Esophagus squamous epithelium (tissue), 5 donors: Measurements from ENCODE around the gene KLF13. TPM values are rescaled to one million over a fixed set of nuclear protein-coding genes. Genes with fewer than 3 reads are reported as not detected.

ENCODE experiments used
- DNase-seq: peaks from one replicate; lab custom pipeline; 2025; lab: John Stamatoyannopoulos, UW
- H3K27ac ChIP-seq, 4 donors: fragments of 200-600 bp; sonication (generic); one replicate each; pipeline ENCODE4 v1.5.1; 2016 to 2019; ENCODE audit warnings: mild to moderate bottlenecking in 1 of 4
- H3K27me3 ChIP-seq, 4 donors: fragments of 200-600 bp; sonication (generic); 1 replicate in 3 of 4; 2 replicates in 1 of 4; pipeline versions ENCODE4 v1.5.1 to v1.6.0; 2017 to 2021; ENCODE audit warnings: antibody characterized with exemption in 1 of 4
- H3K36me3 ChIP-seq, 3 donors: fragments of 200-600 bp; sonication (generic); one replicate each; pipeline ENCODE4 v1.5.1; 2016 to 2019
- H3K4me1 ChIP-seq, 3 donors: fragments of 200-600 bp; sonication (generic); one replicate each; pipeline ENCODE4 v1.5.1; 2017 to 2019
- H3K4me3 ChIP-seq, 4 donors: fragments of 200-600 bp; sonication (generic); 1 replicate in 3 of 4; 2 replicates in 1 of 4; pipeline ENCODE4 v1.5.1; 2016 to 2019; ENCODE audit warnings: mild to moderate bottlenecking in 2 of 4, moderate library complexity in 1 of 4
- H3K9me3 ChIP-seq, 3 donors: fragments of 200-600 bp; sonication (generic); one replicate each; pipeline ENCODE4 v1.5.1; 2016 to 2019
- CTCF ChIP-seq, 6 experiments: fragments of 450-650 bp in 4 of 6; fragments of 200-600 bp in 2 of 6; sonication (generic) in 2 of 6; IDR thresholded peaks; one replicate each; pipeline ENCODE4 v1.5.1; 2016 to 2019; ENCODE audit warnings: antibody characterized with exemption in 6 of 6, mild to moderate bottlenecking in 4 of 6, moderate library complexity in 4 of 6
- POLR2A ChIP-seq, 4 donors: fragments of 450-650 bp; IDR thresholded peaks; one replicate each; pipeline ENCODE4 v1.6.1; 2017; ENCODE audit warnings: antibody characterized with exemption in 4 of 4, mild to moderate bottlenecking in 4 of 4, moderate library complexity in 3 of 4
- WGBS, 2 donors: methylation state at CpG; one replicate each; pipeline ENCODE4 v1.1.5; 2018; 5-methylcytosine and 5-hydroxymethylcytosine counted together
- intact Hi-C: fragments of 100-400 bp; cut with DNase I; formaldehyde crosslinking; loops from one replicate; pipeline ENCODE4 v1.15.0; 2022
- total RNA-seq, 4 donors: library from RNA; depleted of rRNA; stranded (reverse); fragments of >200 nt; gene quantifications; one replicate each; pipeline ENCODE4 v1.1.0, GENCODE V29; 2016
- donor health status: DM: yes; HTN: yes; CAD: no.

The KLF13 gene
- total RNA-seq, 4 donors from 2014 or later = 16.4 to 54.6 (median 41.8) TPM

- Histone ChIP-seq H3K4me1 (peaks cover 4 to 22% (median 21%) of the 10 kb centered on the region in 3 donors), H3K9me3 (peaks cover 0 to 8% (median 0%) of the 10 kb centered on the region in 3 donors), H3K27me3 (no peaks in the 10 kb centered on the region), H3K36me3 (no peaks in the 10 kb centered on the region), H3K4me3 (no peak overlapping the region), H3K27ac (no peak overlapping the region)
- DNase-seq = no peak
- 80 to 82% methylated on average over 2 to 3 of the region's 3 CpGs for WGBS, 2 donors
- TF ChIP-seq CTCF (IDR thresholded peaks at IDR 0.05) = no peak
- TF ChIP-seq POLR2A (IDR thresholded peaks at IDR 0.05) = no peak
- intact Hi-C loops = loop anchor here (10.0 kb wide), 1 partner anchor 80 kb away; no protein-coding TSS in a partner anchor
Measured at GRCh38 chr15:31404345-31404744, 77.7 kb downstream of the KLF13 start.

DNA sequence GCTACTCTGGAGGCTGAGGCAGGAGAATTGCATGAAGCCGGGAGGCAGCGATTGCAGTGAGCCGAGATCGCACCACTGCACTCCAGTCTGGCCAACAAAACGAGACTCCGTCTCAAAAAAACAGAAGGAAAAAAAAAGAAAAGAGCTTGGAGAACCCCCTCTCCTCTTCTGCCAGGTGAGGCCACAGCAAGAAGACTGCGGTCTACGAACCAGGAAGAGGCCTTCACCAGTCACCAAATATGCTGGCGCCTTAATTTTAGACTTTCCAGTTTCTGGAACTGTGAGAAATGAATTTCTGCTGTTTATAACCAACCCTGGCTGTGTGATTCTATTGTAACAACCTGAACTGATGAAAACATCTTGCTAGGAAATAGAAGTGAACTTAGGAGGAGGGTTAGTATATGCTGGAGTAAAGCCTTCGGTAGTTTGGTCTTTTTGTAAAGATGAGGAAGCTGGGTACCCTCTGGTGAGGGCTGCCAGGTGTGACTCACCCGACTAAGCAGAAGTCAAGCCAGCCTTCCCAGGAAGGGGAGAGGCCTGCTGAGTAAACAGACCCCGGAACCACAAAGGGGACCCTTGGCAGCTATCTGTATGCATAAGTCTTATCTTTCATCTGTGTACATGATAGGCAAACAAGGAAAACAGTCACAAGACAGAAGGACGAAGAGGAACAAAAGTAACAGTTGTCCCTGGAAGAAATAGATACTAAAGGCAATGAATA, 78.7 kb downstream of the KLF13 start:
- Histone ChIP-seq H3K27me3 (no peaks in the 10 kb centered on the region), H3K4me1 (peaks cover 0 to 11% (median 11%) of the 10 kb centered on the region in 3 donors), H3K27ac (no peak overlapping the region), H3K4me3 (no peak overlapping the region), H3K9me3 (peaks cover 0 to 8% (median 3%) of the 10 kb centered on the region in 3 donors), H3K36me3 (no peaks in the 10 kb centered on the region)
- DNase-seq = no peak
- 65 to 70% methylated on average over 13 of the region's 13 CpGs for WGBS, 2 donors
- intact Hi-C loops = loop anchor here (10.0 kb wide), 1 partner anchor 79 kb away; no protein-coding TSS in a partner anchor
- TF ChIP-seq POLR2A (IDR thresholded peaks at IDR 0.05) = no peak

- DNase-seq = no peak
- Histone ChIP-seq H3K4me1 (peaks cover 0 to 6% (median 2%) of the 10 kb centered on the region in 3 donors), H3K36me3 (no peaks in the 10 kb centered on the region), H3K27ac (no peak overlapping the region), H3K4me3 (no peak overlapping the region), H3K9me3 (peaks cover 0 to 8% (median 3%) of the 10 kb centered on the region in 3 donors), H3K27me3 (no peaks in the 10 kb centered on the region)
- 67 to 77% methylated on average over 1 of the region's 1 CpG for WGBS, 2 donors
- TF ChIP-seq POLR2A (IDR thresholded peaks at IDR 0.05) = no peak
- TF ChIP-seq CTCF (IDR thresholded peaks at IDR 0.05) = no peak
- intact Hi-C loops = loop anchor here (10.0 kb wide), 1 partner anchor 77 kb away; no protein-coding TSS in a partner anchor
Measured at GRCh38 chr15:31407376-31407775, 80.7 kb downstream of the KLF13 start.

DNA sequence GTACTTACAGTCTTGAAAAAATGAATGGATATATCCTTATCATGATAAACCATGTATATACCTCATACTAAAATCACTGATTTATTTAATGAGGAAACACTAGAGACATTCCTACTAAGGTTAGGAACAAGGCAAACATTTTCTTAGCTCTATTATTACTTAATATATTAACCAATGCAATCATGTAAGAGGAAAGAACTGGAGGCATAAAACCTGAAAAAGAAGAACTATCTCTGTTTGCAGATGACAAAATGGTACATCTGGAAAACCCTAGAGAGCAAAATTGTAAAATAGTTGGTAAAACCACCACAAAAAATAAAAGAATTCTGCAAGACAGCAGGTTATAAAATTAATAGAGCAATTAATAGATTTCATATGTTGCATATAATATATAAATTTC, 81.2 kb downstream of the KLF13 start:
- TF ChIP-seq POLR2A (IDR thresholded peaks at IDR 0.05) (no peak), CTCF (IDR thresholded peaks at IDR 0.05) (no peak)
- Histone ChIP-seq H3K36me3 (no peaks in the 10 kb centered on the region), H3K27ac (no peak overlapping the region), H3K27me3 (no peaks in the 10 kb centered on the region), H3K4me1 (peaks cover 0 to 2% (median 0%) of the 10 kb centered on the region in 3 donors), H3K4me3 (no peak overlapping the region), H3K9me3 (peaks cover 0 to 8% (median 3%) of the 10 kb centered on the region in 3 donors)
- DNase-seq = no peak
- intact Hi-C loops = loop anchor here (10.0 kb wide), 1 partner anchor 77 kb away; no protein-coding TSS in a partner anchor

DNA sequence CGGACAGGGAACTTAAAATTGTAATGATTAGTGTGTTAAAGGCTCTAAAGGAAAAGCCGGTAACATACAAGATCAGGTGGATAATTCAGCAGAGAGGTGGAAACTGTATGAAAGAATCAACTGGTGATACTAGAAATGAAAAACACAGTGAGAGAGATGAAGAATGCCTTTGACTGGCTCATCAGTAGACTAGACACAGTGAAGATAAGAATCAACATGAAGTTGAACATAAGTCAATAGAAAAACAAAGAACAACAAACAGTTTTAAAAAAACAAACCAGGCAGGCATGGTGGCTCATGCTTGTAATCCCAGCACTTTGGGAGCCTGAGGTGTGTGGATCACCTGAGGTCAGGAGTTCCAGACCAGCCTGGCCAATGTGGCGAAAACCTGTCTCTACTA, 82.1 kb downstream of the KLF13 start:
- Histone ChIP-seq H3K9me3 (peaks cover 0 to 8% (median 3%) of the 10 kb centered on the region in 3 donors), H3K27me3 (no peaks in the 10 kb centered on the region), H3K36me3 (no peaks in the 10 kb centered on the region), H3K4me1 (no peaks in the 10 kb centered on the region), H3K27ac (no peak overlapping the region), H3K4me3 (no peak overlapping the region)
- no peak for DNase-seq
- TF ChIP-seq POLR2A (IDR thresholded peaks at IDR 0.05) (no peak), CTCF (IDR thresholded peaks at IDR 0.05) (no peak)
- intact Hi-C loops = loop anchor here (10.0 kb wide), 1 partner anchor 76 kb away; no protein-coding TSS in a partner anchor
- WGBS, 2 donors = 87 to 96% methylated on average over 3 of the region's 3 CpGs
